ENCODE results near the gene CBARP.
A peak's percentile ranks its signal among the peaks of the same experiment; 100 is the strongest.

Gene CBARP

DNA sequence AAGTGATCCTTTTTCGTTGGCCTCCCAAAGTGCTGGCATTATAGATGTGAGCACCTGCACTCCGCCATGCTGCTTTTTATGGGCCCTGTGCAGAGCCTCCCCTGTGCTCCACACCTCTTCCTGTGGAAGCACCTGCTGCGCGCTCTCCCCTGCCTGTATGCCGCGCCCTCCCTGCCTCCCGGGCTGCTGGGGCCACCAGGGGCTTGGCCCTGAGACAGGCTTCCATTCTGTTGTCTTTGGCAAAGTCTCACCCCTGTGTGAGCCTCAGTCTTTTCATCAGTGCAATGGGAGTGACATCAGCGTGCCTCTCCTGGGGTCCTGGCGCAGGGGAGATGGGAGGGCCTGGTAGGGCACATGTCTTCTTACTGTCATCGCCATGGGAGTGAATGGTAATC, 38.8 kb upstream of the CBARP start:
- TF ChIP-seq SIN3A (IDR thresholded peaks at IDR 0.05; ENCODE audit: borderline replicate concordance, insufficient read depth, low read length) (no peak), POLR2AphosphoS5 (IDR thresholded peaks at IDR 0.05; ENCODE audit: low read depth, low read length) (no peak), TAF1 (IDR thresholded peaks at IDR 0.05; ENCODE audit: borderline replicate concordance, insufficient read depth, low read length) (no peak), FOXP2 (optimal IDR thresholded peaks at IDR 0.05; ENCODE audit: borderline replicate concordance, extremely low read depth, extremely low read length, insufficient read depth) (no peak)
- TF ChIP-seq, protein P1, sequence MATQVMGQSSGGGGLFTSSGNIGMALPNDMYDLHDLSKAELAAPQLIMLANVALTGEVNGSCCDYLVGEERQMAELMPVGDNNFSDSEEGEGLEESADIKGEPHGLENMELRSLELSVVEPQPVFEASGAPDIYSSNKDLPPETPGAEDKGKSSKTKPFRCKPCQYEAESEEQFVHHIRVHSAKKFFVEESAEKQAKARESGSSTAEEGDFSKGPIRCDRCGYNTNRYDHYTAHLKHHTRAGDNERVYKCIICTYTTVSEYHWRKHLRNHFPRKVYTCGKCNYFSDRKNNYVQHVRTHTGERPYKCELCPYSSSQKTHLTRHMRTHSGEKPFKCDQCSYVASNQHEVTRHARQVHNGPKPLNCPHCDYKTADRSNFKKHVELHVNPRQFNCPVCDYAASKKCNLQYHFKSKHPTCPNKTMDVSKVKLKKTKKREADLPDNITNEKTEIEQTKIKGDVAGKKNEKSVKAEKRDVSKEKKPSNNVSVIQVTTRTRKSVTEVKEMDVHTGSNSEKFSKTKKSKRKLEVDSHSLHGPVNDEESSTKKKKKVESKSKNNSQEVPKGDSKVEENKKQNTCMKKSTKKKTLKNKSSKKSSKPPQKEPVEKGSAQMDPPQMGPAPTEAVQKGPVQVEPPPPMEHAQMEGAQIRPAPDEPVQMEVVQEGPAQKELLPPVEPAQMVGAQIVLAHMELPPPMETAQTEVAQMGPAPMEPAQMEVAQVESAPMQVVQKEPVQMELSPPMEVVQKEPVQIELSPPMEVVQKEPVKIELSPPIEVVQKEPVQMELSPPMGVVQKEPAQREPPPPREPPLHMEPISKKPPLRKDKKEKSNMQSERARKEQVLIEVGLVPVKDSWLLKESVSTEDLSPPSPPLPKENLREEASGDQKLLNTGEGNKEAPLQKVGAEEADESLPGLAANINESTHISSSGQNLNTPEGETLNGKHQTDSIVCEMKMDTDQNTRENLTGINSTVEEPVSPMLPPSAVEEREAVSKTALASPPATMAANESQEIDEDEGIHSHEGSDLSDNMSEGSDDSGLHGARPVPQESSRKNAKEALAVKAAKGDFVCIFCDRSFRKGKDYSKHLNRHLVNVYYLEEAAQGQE (IDR thresholded peaks at IDR 0.05; ENCODE audit: insufficient read depth in 1 of 2, low read depth in 2 of 2, low read length in 2 of 2): no peak

DNA sequence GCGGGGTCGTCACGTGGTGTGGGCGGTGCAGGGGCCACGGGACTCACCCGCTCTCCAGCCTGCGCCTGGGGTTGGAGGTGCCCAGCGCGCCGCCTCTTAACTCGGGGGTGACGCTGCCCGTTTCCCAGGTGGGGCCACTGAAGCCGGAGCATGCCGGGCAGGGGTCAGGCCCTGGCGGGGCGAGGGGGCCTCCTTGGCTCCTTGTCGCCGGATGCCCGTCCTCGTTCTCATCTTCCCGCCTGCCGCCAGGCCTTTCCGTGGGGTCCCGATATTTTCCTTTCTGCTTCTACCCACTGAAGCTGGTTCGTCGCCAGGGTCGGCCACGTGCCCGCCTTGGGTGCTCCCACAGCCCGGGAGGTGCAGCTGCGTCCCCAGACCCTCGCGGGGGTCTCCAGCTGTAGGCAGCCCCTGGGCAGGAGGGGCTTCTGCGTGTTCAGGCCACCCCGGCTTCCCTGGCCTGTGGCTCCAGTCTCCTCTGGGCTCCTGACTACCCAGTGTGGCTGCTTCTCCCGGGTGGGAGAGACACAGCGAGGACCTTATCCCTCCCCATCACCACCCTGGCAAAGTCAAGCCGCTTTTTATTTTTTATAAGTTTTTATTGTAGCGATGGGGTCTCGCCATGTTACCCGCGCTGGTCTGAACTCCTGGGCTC, 38.3 kb upstream of the CBARP start:
- TF ChIP-seq POLR2AphosphoS5 (IDR thresholded peaks at IDR 0.05; ENCODE audit: low read depth, low read length) (no peak; the same call in 1 of the 2 replicates), SIN3A (IDR thresholded peaks at IDR 0.05; ENCODE audit: borderline replicate concordance, insufficient read depth, low read length) (peak; percentile 6; the same call in 1 of the 2 replicates)

DNA sequence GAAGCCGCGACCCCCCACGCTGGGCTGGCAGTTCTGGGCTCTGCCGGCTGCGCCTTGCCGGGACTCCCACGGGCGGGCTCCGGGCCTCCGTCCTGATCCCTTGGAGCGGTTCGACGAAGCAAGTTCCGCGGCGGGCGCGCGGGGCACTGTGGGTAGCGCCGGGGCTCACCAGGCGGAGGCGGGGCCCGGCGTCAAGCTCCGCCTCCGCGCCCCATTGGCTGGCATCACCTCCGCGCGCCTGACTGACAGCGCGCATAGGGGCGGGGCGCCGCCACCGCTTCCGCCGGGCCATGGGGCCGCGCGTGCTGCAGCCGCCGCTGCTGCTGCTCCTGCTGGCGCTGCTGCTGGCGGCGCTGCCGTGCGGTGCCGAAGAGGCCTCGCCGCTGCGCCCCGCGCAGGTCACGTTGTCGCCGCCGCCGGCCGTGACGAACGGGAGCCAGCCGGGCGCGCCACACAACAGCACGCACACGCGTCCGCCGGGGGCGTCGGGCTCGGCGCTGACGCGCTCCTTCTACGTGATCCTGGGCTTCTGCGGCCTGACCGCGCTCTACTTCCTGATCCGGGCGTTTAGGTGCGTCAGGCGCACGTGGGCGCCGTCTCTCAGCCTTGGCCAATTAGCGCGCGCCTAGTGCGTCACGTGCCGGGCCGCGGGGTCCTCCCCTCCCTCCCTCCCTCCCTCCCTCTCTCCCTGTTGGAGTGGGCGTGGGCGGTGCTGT, 37.6 kb upstream of the CBARP start, which contains the start of gene FAM174C:
Gene FAM174C, plus strand, starts transcription at position 271 of the 716 bp plus-strand sequence. Its CDS starts 20 bp downstream, at position 291.
- TF ChIP-seq POLR2AphosphoS5 (IDR thresholded peaks at IDR 0.05; ENCODE audit: low read depth, low read length) (peak; percentile 88), TAF1 (IDR thresholded peaks at IDR 0.05; ENCODE audit: borderline replicate concordance, insufficient read depth, low read length) (peak; percentile 69; the same call in 1 of the 2 replicates), FOXP2 (optimal IDR thresholded peaks at IDR 0.05; ENCODE audit: borderline replicate concordance, extremely low read depth, extremely low read length, insufficient read depth) (no peak), SIN3A (IDR thresholded peaks at IDR 0.05; ENCODE audit: borderline replicate concordance, insufficient read depth, low read length) (peak; percentile 44; the same call in 1 of the 2 replicates)
- TF ChIP-seq, protein P1 (IDR thresholded peaks at IDR 0.05; ENCODE audit: insufficient read depth in 1 of 2, low read depth in 2 of 2, low read length in 2 of 2): no peak

DNA sequence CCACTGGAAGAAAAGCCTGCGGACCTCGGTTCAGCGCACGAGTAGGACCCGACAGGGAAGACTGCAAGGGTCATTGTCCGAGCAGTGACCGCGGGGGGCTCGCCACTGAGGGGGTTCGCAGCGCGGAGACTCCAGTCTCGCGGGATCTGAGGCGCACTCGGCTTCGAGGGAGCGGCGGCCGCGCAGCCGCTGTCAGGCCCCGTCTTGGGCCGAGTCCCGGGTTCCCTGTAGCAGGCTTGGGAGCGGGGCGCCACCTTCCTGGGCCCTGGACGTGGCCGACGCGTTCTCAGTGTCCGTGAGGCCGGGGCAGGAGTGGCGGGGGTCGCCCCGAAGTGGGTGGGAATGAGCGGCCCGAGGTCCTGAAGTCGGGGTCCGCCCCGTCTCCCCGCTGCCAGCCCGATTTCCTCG, 37.1 kb upstream of the CBARP start:
- TF ChIP-seq SIN3A (IDR thresholded peaks at IDR 0.05; ENCODE audit: borderline replicate concordance, insufficient read depth, low read length) (no peak), TAF1 (IDR thresholded peaks at IDR 0.05; ENCODE audit: borderline replicate concordance, insufficient read depth, low read length) (no peak), POLR2AphosphoS5 (IDR thresholded peaks at IDR 0.05; ENCODE audit: low read depth, low read length) (no peak), FOXP2 (optimal IDR thresholded peaks at IDR 0.05; ENCODE audit: borderline replicate concordance, extremely low read depth, extremely low read length, insufficient read depth) (no peak)
- TF ChIP-seq, protein P1 (IDR thresholded peaks at IDR 0.05; ENCODE audit: insufficient read depth in 1 of 2, low read depth in 2 of 2, low read length in 2 of 2): no peak

DNA sequence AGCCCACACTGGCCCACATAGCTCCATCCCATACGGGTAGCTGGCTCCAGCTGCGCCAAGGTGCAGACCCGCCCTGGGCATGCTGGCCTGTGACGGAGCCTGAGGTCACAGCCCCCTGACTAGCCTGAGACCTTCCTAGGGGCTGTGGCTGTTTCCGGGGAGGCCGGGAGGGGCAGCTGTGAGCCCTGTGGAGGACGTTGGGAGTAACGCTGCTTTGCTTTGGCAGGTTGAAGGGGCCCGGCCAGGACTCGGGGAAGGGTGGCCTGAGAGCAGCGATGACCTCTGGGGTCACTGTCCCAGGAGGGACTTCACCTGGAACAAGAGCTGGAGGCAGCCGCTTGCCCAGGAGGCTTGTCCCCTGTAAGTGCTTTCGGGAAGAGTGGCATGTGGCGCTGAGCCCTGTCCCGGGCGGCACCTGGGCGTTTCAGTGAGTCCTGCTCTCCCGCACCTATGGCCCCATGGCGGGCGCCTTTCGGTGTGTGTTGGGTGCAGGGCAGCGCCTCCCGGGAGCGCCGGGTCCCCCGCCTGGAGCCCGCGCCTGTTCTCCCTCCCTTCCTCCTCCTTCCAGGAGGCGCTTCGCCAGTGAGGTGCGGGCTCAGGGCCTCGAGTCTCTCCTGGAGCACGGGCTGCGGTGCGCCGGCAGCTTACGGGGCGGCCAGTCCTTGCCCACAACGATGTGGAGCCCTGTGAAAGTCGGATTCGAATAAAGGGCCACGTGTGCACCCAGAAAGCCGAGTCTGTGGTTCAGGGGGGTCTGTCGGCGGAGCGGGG, 36.5 kb upstream of the CBARP start:
- peak; percentile 10; the same call in 1 of the 2 replicates for TF ChIP-seq POLR2AphosphoS5 (IDR thresholded peaks at IDR 0.05; ENCODE audit: low read depth, low read length)
- TF ChIP-seq FOXP2 (optimal IDR thresholded peaks at IDR 0.05; ENCODE audit: borderline replicate concordance, extremely low read depth, extremely low read length, insufficient read depth): no peak

Measured in PFSK-1 (cell line).